Tibial artery (tissue), 4 donors: ENCODE data around the gene NACA.

Experiments used
- DNase-seq, 2 donors: peaks; one replicate each; pipeline ENCODE4 v3.0.0-alpha.2; 2019
- H3K27ac ChIP-seq, 2 donors: fragments of 200-600 bp; sonication (generic) in 1 of 2; 1 replicate in 1 of 2; 2 replicates in 1 of 2; pipeline ENCODE4 v1.5.1; 2018 to 2019; ENCODE audit warnings: mild to moderate bottlenecking in 1 of 2
- H3K27me3 ChIP-seq, 2 donors: fragments of 200-600 bp; sonication (generic) in 1 of 2; one replicate each; pipeline versions ENCODE4 v1.5.1 to v1.6.0; 2016 to 2019
- H3K36me3 ChIP-seq, 3 donors: fragments of 200-600 bp; sonication (generic) in 2 of 3; one replicate each; pipeline ENCODE4 v1.5.1; 2016 to 2019; ENCODE audit warnings: mild to moderate bottlenecking in 2 of 3
- H3K4me1 ChIP-seq, 4 donors: fragments of 200-600 bp; sonication (generic) in 2 of 4; 1 replicate in 3 of 4; 2 replicates in 1 of 4; pipeline ENCODE4 v1.5.1; 2016 to 2019
- H3K4me3 ChIP-seq, 2 donors: fragments of 200-600 bp; sonication (generic) in 1 of 2; 1 replicate in 1 of 2; 2 replicates in 1 of 2; pipeline ENCODE4 v1.5.1; 2018 to 2019; ENCODE audit warnings: mild to moderate bottlenecking in 2 of 2
- H3K9me3 ChIP-seq, 3 donors: fragments of 200-600 bp; sonication (generic) in 1 of 3; one replicate each; pipeline ENCODE4 v1.5.1; 2016 to 2019
- intact Hi-C: fragments of 100-400 bp; cut with DNase I; formaldehyde crosslinking; loops from one replicate; pipeline ENCODE4 v1.15.0; 2023; ENCODE audit warnings: low total_unique reads
- TF ChIP-seq, protein P1 (sequence below), 2 experiments: fragments of 200-600 bp in 1 of 2; fragments of 450-650 bp in 1 of 2; IDR thresholded peaks; one replicate each; pipeline ENCODE4 v1.5.1; 2017 to 2019; ENCODE audit warnings: antibody characterized with exemption in 2 of 2, mild to moderate bottlenecking in 1 of 2, moderate library complexity in 1 of 2

The NACA gene

DNA sequence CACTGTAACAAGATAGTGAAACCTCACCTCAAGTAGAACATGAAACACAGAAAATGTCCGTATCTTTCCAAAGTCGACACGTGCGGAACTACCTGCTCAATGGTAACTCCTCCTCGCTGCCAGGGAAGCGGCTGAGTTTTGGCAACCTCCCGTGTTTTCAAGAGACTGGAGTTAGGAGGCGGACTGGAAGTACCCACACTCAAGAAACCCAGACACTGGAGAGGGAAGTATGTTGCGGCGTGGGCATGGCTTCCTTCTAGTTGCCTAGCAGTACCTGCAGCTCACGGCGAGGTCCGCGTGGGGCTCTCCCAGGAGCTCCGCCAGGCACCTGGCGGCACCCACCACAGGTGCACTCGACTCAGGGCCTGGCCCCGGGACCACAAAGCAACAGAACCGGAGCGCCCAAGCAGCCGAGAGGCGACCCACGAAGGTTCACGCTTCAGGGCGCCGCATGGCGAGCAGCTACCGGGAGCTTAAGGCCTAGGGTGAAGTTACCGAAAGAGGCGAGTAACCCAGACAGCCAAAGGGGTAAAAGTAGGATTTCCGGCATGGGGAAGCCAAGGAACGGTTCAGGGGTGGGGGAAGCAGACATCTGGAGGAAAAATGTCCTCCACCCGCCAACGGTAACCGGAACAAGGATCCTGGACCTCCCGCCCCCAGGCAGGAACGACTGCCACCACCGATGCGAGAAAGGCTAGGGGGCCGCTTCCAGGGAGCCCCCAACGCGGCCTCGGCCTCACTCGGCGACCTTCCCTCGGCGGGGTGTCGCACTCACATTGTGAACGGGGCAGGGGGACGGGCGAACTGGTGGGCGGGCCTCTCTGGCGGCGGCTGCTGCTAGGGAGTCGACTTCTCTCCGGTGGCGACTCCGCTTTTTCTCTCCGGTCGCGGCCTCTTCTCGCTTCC, 37.6 kb downstream of the NACA start:
- intact Hi-C loops = loop anchor here (2.0 to 5.0 kb wide), 2 partner anchors 37 to 40 kb away; partner anchors contain the start of genes ATP5F1B and NACA
- Histone ChIP-seq H3K4me3 (peak overlapping the region; percentile 80 to 97), H3K36me3 (no peaks in the 10 kb centered on the region), H3K4me1 (peaks cover 0 to 53% (median 20%) of the 10 kb centered on the region in 4 donors), H3K27me3 (no peaks in the 10 kb centered on the region), H3K9me3 (no peaks in the 10 kb centered on the region), H3K27ac (peak overlapping the region; percentile 98 to 100)
- peak; percentile 59 to 76 for DNase-seq
- TF ChIP-seq, protein P1, sequence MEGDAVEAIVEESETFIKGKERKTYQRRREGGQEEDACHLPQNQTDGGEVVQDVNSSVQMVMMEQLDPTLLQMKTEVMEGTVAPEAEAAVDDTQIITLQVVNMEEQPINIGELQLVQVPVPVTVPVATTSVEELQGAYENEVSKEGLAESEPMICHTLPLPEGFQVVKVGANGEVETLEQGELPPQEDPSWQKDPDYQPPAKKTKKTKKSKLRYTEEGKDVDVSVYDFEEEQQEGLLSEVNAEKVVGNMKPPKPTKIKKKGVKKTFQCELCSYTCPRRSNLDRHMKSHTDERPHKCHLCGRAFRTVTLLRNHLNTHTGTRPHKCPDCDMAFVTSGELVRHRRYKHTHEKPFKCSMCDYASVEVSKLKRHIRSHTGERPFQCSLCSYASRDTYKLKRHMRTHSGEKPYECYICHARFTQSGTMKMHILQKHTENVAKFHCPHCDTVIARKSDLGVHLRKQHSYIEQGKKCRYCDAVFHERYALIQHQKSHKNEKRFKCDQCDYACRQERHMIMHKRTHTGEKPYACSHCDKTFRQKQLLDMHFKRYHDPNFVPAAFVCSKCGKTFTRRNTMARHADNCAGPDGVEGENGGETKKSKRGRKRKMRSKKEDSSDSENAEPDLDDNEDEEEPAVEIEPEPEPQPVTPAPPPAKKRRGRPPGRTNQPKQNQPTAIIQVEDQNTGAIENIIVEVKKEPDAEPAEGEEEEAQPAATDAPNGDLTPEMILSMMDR (IDR thresholded peaks at IDR 0.05) = peak in 1 of 2 experiments; percentile 9

DNA sequence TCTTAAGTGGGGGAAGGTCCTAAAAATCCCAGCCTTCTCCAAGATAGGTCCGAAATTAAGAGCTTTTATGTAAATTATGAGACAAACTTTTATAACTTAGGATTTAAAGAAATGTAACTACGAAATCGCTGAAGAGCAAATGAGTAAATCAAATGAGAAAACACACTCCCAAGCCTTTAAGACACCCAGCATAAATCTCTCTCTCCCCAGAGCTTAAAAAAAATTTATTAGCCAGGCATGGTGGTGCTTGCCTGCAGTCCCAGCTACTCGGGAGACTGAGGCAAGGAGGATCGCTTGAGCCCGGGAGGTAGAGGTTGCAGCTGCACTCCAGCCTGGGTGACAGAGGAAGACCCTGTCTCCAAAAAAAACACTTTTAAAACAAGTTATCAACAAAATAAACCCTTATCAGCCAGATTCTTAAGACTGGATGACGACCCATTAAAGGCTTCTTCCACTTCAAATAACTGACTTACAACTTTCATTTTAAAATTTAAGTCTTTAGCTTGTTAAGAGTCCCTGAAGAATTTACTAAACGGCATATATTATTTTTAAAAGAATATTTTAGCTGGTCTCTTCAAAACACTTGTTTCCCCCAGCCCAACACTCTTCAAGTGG, 40.2 kb downstream of the NACA start:
- H3K9me3 ChIP-seq = no peaks in the 10 kb centered on the region
- TF ChIP-seq, protein P1 (IDR thresholded peaks at IDR 0.05) = no peak
- DNase-seq = no peak
- H3K27ac ChIP-seq = peak overlapping the region in 1 of 2 donors; percentile 100
- peak overlapping the region; percentile 29 to 80 for H3K4me3 ChIP-seq
- no peaks in the 10 kb centered on the region for H3K27me3 ChIP-seq
- intact Hi-C loops = loop anchor here (5.0 kb wide), 1 partner anchor 38 kb away; the partner anchor contains the start of gene ATP5F1B
- H3K36me3 ChIP-seq = no peaks in the 10 kb centered on the region
- H3K4me1 ChIP-seq = peaks cover 0 to 79% (median 28%) of the 10 kb centered on the region in 4 donors

DNA sequence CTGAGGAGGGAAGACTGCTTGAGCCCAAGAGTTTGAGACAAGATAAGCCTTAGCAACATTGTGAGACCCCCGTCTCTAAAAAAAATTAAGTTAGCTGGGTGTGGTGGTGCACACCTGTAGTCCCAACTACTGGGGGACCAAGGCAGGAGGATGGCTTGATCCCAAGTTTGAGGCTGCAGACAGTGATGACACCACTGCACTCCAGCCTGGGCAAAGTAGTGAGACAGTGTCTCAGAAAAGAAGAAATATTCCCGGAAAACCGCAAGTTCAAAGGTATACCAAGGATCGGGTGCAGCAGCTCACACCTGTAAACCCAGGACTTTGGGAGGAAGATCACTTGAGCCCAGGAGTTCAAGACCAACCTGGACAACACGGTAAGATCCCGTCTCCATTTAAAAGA, 42.8 kb downstream of the NACA start:
- no peaks in the 10 kb centered on the region for H3K27me3 ChIP-seq
- TF ChIP-seq, protein P1 (IDR thresholded peaks at IDR 0.05) = no peak

DNA sequence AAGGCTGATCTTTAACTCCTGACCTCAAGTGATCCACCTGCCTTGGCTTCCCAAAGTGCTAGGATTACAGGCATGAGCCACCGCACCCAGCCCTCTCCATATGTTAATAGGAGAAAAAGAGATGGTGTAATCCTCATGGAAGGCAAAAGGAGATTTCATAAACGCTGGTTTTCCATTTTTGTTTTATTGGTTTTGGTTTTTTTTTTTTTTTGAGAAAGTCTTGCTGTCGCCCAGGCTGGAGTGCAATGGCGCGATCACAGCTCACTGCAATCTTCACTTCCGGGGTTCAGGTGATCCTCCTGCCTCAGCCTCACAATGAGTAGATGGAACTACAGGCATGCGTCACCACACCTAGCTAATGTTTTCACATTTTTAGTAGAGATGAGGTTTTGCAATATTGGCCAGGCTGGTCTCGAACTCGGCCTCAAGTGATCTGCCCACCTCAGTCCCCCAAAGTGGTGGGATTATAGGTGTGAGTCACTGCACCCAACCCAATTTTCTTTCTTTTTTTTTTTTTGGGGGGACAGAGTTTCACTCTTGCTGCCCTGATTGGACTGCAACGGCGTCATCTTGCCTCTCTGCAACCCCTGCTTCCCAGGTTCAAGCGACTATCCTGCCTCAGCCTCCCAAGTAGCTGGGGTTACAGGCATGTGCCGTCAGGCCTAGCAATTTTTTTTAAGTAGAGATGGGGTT, 45.1 kb downstream of the NACA start:
- Histone ChIP-seq H3K27ac (no peak overlapping the region), H3K27me3 (no peaks in the 10 kb centered on the region), H3K4me3 (no peak overlapping the region), H3K36me3 (peaks cover 0 to 7% (median 0%) of the 10 kb centered on the region in 3 donors), H3K4me1 (peaks cover 0 to 98% (median 24%) of the 10 kb centered on the region in 4 donors), H3K9me3 (no peaks in the 10 kb centered on the region)
- DNase-seq = no peak
- TF ChIP-seq, protein P1 (IDR thresholded peaks at IDR 0.05) = no peak
- intact Hi-C loops = no loop called here

More for the DNA sequence above, 42.8 kb downstream of the NACA start:
- Histone ChIP-seq H3K4me1 (peaks cover 0 to 93% (median 33%) of the 10 kb centered on the region in 4 donors), H3K27ac (no peak overlapping the region), H3K9me3 (no peaks in the 10 kb centered on the region), H3K36me3 (peaks cover 0 to 7% (median 0%) of the 10 kb centered on the region in 3 donors), H3K4me3 (no peak overlapping the region)
- intact Hi-C loops = no loop called here
- DNase-seq = peak in 1 of 2 donors; percentile 16

DNA sequence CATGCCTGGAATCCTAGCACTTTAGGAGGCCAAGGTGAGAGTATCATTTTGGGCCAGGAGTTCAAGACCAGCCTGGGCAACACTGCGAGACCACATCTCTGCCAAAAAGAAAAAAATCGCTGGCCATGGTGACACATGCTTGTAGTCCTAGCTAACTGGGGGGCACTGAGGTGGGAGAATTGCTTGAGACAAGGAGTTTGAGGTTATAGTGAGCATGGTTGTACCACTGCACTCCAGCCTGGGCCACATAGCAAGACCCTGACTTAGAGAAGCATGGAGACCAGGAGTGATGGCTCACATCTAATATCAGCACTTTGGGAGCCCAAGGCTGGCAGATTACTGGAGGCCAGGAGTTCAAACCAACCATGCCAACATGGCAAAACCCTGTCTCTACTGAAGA, 46.2 kb downstream of the NACA start:
- no peaks in the 10 kb centered on the region for H3K27me3 ChIP-seq
- peak in 1 of 2 donors; percentile 16 for DNase-seq
- TF ChIP-seq, protein P1 (IDR thresholded peaks at IDR 0.05) = no peak
- intact Hi-C loops = no loop called here
- H3K9me3 ChIP-seq = no peaks in the 10 kb centered on the region
- H3K36me3 ChIP-seq = peaks cover 0 to 7% (median 0%) of the 10 kb centered on the region in 3 donors
- no peak overlapping the region for H3K27ac ChIP-seq
- H3K4me3 ChIP-seq = no peak overlapping the region
- peaks cover 0 to 88% (median 22%) of the 10 kb centered on the region in 4 donors for H3K4me1 ChIP-seq
